Left ventricle myocardium inferior (tissue), 1 donor: ENCODE data around the gene ZNF354B. TPM values are rescaled to one million over a fixed set of nuclear protein-coding genes. Genes with fewer than 3 reads are reported as not detected.
"Not testable (repeated sequence)": the region's sequence is repeated elsewhere in the genome, so short reads cannot be mapped to it uniquely, and the experiment has no call there.

Experiments used
- DNase-seq: peaks from one replicate; pipeline ENCODE4 v3.0.0-alpha.2; 2020
- H3K27ac ChIP-seq: fragments of 200-600 bp; replicated peaks from 2 replicates; pipeline ENCODE4 v1.8.0; 2021
- H3K27me3 ChIP-seq: fragments of 200-600 bp; 2 replicates; pipeline ENCODE4 v1.8.0; 2021; ENCODE audit warnings: low read depth
- H3K36me3 ChIP-seq: fragments of 200-600 bp; 2 replicates; pipeline ENCODE4 v1.8.0; 2021
- H3K4me1 ChIP-seq: fragments of 200-600 bp; 2 replicates; pipeline ENCODE4 v1.8.0; 2021
- H3K4me3 ChIP-seq: fragments of 200-600 bp; 2 replicates; pipeline ENCODE4 v1.8.0; 2021; ENCODE audit warnings: mild to moderate bottlenecking, moderate library complexity
- H3K9me3 ChIP-seq: fragments of 200-600 bp; replicated peaks from 2 replicates; pipeline ENCODE4 v1.8.0; 2021
- CTCF ChIP-seq: fragments of 200-600 bp; IDR thresholded peaks from 2 replicates; pipeline ENCODE4 v1.8.0; 2021; ENCODE audit warnings: antibody characterized with exemption, mild to moderate bottlenecking, borderline replicate concordance
- intact Hi-C: fragments of 100-400 bp; cut with micrococcal nuclease; formaldehyde crosslinking; loops from one replicate; pipeline ENCODE4 v1.11.0; 2022
- total RNA-seq: library from RNA; stranded (reverse); fragmentation: NEBNext Ultra II Directional; extraction: Animal tissue kit (Norgen Biotek cat#: 25700); gene quantifications from one replicate; pipeline ENCODE4 v1.2.1, GENCODE V29; 2021
- donor health status: DM: no; HTN: yes; CAD: no; lungs with severe emphysema.

The ZNF354B gene
- total RNA-seq, 1 donor from 2014 or later, result 7.2 TPM

- Histone ChIP-seq H3K4me1 (no peaks in the 10 kb centered on the region), H3K27ac (no peak overlapping the region), H3K27me3 (no peaks in the 10 kb centered on the region), H3K4me3 (no peak overlapping the region), H3K36me3 (no peaks in the 10 kb centered on the region), H3K9me3 (no peaks in the 10 kb centered on the region)
- intact Hi-C loops, result no loop called here
- peak; percentile 52 for DNase-seq
- TF ChIP-seq CTCF, result peak; percentile 66
Measured at GRCh38 chr5:178839319-178839704, 20.4 kb upstream of the ZNF354B start.

GRCh38 chr5:178840399-178840798 is 19.4 kb upstream of the ZNF354B start:
- H3K27me3 ChIP-seq, DNase-seq, H3K9me3 ChIP-seq, H3K27ac ChIP-seq, H3K4me1 ChIP-seq, intact Hi-C loops, H3K4me3 ChIP-seq, H3K36me3 ChIP-seq: not testable (repeated sequence)

GRCh38 chr5:178849316-178849715 is 10.4 kb upstream of the ZNF354B start:
- Histone ChIP-seq H3K27ac (no peak overlapping the region), H3K4me1 (peaks cover 11% of the 10 kb centered on the region), H3K9me3 (no peaks in the 10 kb centered on the region), H3K4me3 (no peak overlapping the region), H3K36me3 (no peaks in the 10 kb centered on the region), H3K27me3 (no peaks in the 10 kb centered on the region)
- DNase-seq, result no peak
- intact Hi-C loops, result no loop called here
- TF ChIP-seq CTCF, result no peak

GRCh38 chr5:178851951-178852350 is 7.8 kb upstream of the ZNF354B start:
- Histone ChIP-seq H3K36me3 (no peaks in the 10 kb centered on the region), H3K9me3 (no peaks in the 10 kb centered on the region), H3K4me3 (no peak overlapping the region), H3K27ac (no peak overlapping the region), H3K4me1 (no peaks in the 10 kb centered on the region), H3K27me3 (no peaks in the 10 kb centered on the region)
- intact Hi-C loops, result loop anchor here (10.0 kb wide), 1 partner anchor 117 kb away; the partner anchor contains the start of gene ZNF354A
- no peak for TF ChIP-seq CTCF
- no peak for DNase-seq

- no peaks in the 10 kb centered on the region for H3K9me3 ChIP-seq
- TF ChIP-seq CTCF, result no peak
- peaks cover 1% of the 10 kb centered on the region for H3K4me1 ChIP-seq
- intact Hi-C loops, result loop anchor here (10.0 kb wide), 1 partner anchor 119 kb away; the partner anchor contains the start of gene ZNF354A
- H3K4me3 ChIP-seq, result no peak overlapping the region
- no peak for DNase-seq
- H3K36me3 ChIP-seq, result no peaks in the 10 kb centered on the region
- H3K27me3 ChIP-seq, result no peaks in the 10 kb centered on the region
- H3K27ac ChIP-seq, result no peak overlapping the region
Measured at GRCh38 chr5:178854284-178854683, 5.5 kb upstream of the ZNF354B start.

- H3K27me3 ChIP-seq, H3K9me3 ChIP-seq, intact Hi-C loops, DNase-seq: not testable (repeated sequence)
- peak overlapping the region; percentile 85 for H3K27ac ChIP-seq
- H3K4me3 ChIP-seq, result peak overlapping the region; percentile 97
- peaks cover 38% of the 10 kb centered on the region for H3K4me1 ChIP-seq
- H3K36me3 ChIP-seq, result peaks cover 35% of the 10 kb centered on the region
Measured at GRCh38 chr5:178860615-178861014, 862 bp downstream of the ZNF354B start.

- TF ChIP-seq CTCF, result no peak
- H3K4me1 ChIP-seq, result peaks cover 38% of the 10 kb centered on the region
- no peaks in the 10 kb centered on the region for H3K9me3 ChIP-seq
- intact Hi-C loops, result no loop called here
- H3K27ac ChIP-seq, result no peak overlapping the region
- peaks cover 45% of the 10 kb centered on the region for H3K36me3 ChIP-seq
- H3K4me3 ChIP-seq, result peak overlapping the region; percentile 97
- H3K27me3 ChIP-seq, result no peaks in the 10 kb centered on the region
- DNase-seq, result no peak
Measured at GRCh38 chr5:178861627-178862026, 1.9 kb downstream of the ZNF354B start.
